ENCODE measurements around the gene PTPRJ. TPM values are rescaled to one million over a fixed set of nuclear protein-coding genes. Genes with fewer than 3 reads are reported as not detected.

Gene PTPRJ
- total and polyA plus RNA-seq, 2 donors (not counting 1 experiment from before 2014, with no cell fraction given), result 11.2 to 20.0 TPM

- H3K27ac Mint-ChIP-seq, result peak overlapping the region; percentile 82
Measured at GRCh38 chr11:48032721-48033120, 52.4 kb downstream of the PTPRJ start.

DNA sequence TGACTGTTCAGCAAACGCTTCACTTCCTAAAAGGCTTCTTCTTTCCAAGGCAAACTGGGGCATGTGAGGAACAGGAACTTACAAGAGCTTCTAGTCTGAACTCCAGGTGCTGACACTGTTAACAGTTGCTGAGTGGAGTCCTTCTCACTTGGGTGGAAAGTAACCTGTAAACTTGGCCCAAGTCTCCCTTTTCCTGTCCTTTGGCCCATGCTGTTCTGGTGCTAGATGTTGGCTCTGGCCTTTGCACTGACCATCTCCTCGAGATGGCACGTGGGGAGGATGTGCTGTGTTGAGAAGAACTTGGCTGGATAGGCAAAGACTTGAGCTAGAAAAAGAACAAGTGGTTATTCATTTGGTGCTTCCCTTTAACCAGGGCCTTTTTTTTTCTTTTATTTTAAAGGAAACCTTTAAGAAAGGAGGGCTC lies 53.6 kb downstream of the PTPRJ start:
- Mint-ChIP-seq H3K4me1 (peaks cover 69% of the 10 kb centered on the region), H3K9me3 (ENCODE audit: insufficient read depth) (no peaks in the 10 kb centered on the region), H3K27me3 (no peaks in the 10 kb centered on the region), H3K27ac (peak overlapping the region; percentile 72), H3K4me3 (no peak overlapping the region)
- Histone ChIP-seq H3K4me1 (ENCODE audit: control insufficient read depth in 2 of 2, insufficient read depth in 2 of 2, low read length in 2 of 2) (peaks cover 66 to 77% of the 10 kb centered on the region in 2 donors), H2AFZ (ENCODE audit: insufficient read depth, low read depth, low read length, poor library complexity, severe bottlenecking) (no peak overlapping the region), H3K4me3 (ENCODE audit: control extremely low read depth in 1 of 5, extremely low read depth in 1 of 5, insufficient read depth in 1 of 5, low read depth in 2 of 5, low read length in 4 of 5) (no peak overlapping the region), H3K27ac (ENCODE audit: low read length in 2 of 2) (no peak overlapping the region), H3K4me2 (replicated peaks; ENCODE audit: low read depth, low read length, poor library complexity, severe bottlenecking) (peak overlapping the region; percentile 21), H3K9ac (ENCODE audit: low read length) (no peak overlapping the region), H3K79me2 (ENCODE audit: control insufficient read depth, insufficient read depth, low read length) (peaks cover 81% of the 10 kb centered on the region), H3K27me3 (replicated peaks in 1 of 4; ENCODE audit: control extremely low read depth in 1 of 4, control insufficient read depth in 3 of 4, insufficient read depth in 4 of 4, low read length in 3 of 4) (no peaks in the 10 kb centered on the region), H3K36me3 (replicated peaks in 1 of 2; ENCODE audit: control extremely low read depth in 1 of 2, control insufficient read depth in 1 of 2, extremely low read depth in 1 of 2, insufficient read depth in 2 of 2, low read length in 1 of 2) (peaks cover 0 to 4% of the 10 kb centered on the region in 2 experiments), H4K20me1 (ENCODE audit: control insufficient read depth, insufficient read depth, low read length, poor library complexity, severe bottlenecking) (peaks cover 28% of the 10 kb centered on the region), H3K9me3 (ENCODE audit: control extremely low read depth in 1 of 3, control insufficient read depth in 2 of 3, insufficient read depth in 1 of 3, low read length in 2 of 3) (no peaks in the 10 kb centered on the region)
- ChIA-PET CTCF (interaction anchor here (0.9 to 1.6 kb wide), 5 partner anchors 9 to 99 kb away, joined by 3 to 6 read pairs (median 3); no protein-coding TSS in a partner anchor), POLR2A (interaction anchor here (0.6 to 1.0 kb wide), 3 partner anchors 10 to 56 kb away, joined by 3 to 5 read pairs (median 4); no protein-coding TSS in a partner anchor)
- 20% methylated on average over 1 of the region's 3 CpGs for WGBS (ENCODE audit: insufficient coverage)
- TF ChIP-seq EZH2 (IDR thresholded peaks at IDR 0.05; ENCODE audit: borderline replicate concordance, insufficient read depth, low read depth, low read length, poor library complexity, severe bottlenecking), result no peak
- DNase-seq, result no peak
- no peak for ATAC-seq (ENCODE audit: low read depth)
- intact Hi-C loops (cut with micrococcal nuclease), result loop anchor here (5.0 kb wide), 1 partner anchor 37 kb away; no protein-coding TSS in a partner anchor

More at GRCh38 chr11:48032721-48033120, 52.4 kb downstream of the PTPRJ start:
- no peaks in the 10 kb centered on the region for H3K9me3 Mint-ChIP-seq (ENCODE audit: insufficient read depth)
- H3K4me3 Mint-ChIP-seq, result no peak overlapping the region
- ATAC-seq (ENCODE audit: low read depth) (no peak), DNase-seq (no peak)
- Histone ChIP-seq H4K20me1 (ENCODE audit: control insufficient read depth, insufficient read depth, low read length, poor library complexity, severe bottlenecking) (peaks cover 30% of the 10 kb centered on the region), H3K27ac (ENCODE audit: low read length in 2 of 2) (no peak overlapping the region), H3K9me3 (ENCODE audit: control extremely low read depth in 1 of 3, control insufficient read depth in 2 of 3, insufficient read depth in 1 of 3, low read length in 2 of 3) (no peaks in the 10 kb centered on the region), H3K4me3 (ENCODE audit: control extremely low read depth in 1 of 5, extremely low read depth in 1 of 5, insufficient read depth in 1 of 5, low read depth in 2 of 5, low read length in 4 of 5) (no peak overlapping the region), H3K4me2 (replicated peaks; ENCODE audit: low read depth, low read length, poor library complexity, severe bottlenecking) (no peak overlapping the region), H3K9ac (ENCODE audit: low read length) (no peak overlapping the region), H3K4me1 (ENCODE audit: control insufficient read depth in 2 of 2, insufficient read depth in 2 of 2, low read length in 2 of 2) (peaks cover 59 to 68% of the 10 kb centered on the region in 2 donors), H2AFZ (ENCODE audit: insufficient read depth, low read depth, low read length, poor library complexity, severe bottlenecking) (no peak overlapping the region), H3K79me2 (ENCODE audit: control insufficient read depth, insufficient read depth, low read length) (peaks cover 76% of the 10 kb centered on the region), H3K27me3 (replicated peaks in 1 of 4; ENCODE audit: control extremely low read depth in 1 of 4, control insufficient read depth in 3 of 4, insufficient read depth in 4 of 4, low read length in 3 of 4) (no peaks in the 10 kb centered on the region), H3K36me3 (replicated peaks in 1 of 2; ENCODE audit: control extremely low read depth in 1 of 2, control insufficient read depth in 1 of 2, extremely low read depth in 1 of 2, insufficient read depth in 2 of 2, low read length in 1 of 2) (peaks cover 0 to 4% of the 10 kb centered on the region in 2 experiments)
- intact Hi-C loops (cut with micrococcal nuclease), result loop anchor here (5.0 kb wide), 1 partner anchor 35 kb away; no protein-coding TSS in a partner anchor
- CTCF ChIA-PET, result interaction anchor here (0.5 to 1.5 kb wide), 8 partner anchors 11 to 391 kb away, joined by 3 to 10 read pairs (median 4); no protein-coding TSS in a partner anchor
- POLR2A ChIA-PET, result interaction anchor here (0.5 to 0.7 kb wide), 3 partner anchors 15 to 155 kb away, joined by 3 to 8 read pairs (median 5); no protein-coding TSS in a partner anchor
- H3K4me1 Mint-ChIP-seq, result peaks cover 71% of the 10 kb centered on the region
- H3K27me3 Mint-ChIP-seq, result no peaks in the 10 kb centered on the region
- WGBS (ENCODE audit: insufficient coverage), result 94% methylated on average over 2 of the region's 6 CpGs
- TF ChIP-seq, protein P1, sequence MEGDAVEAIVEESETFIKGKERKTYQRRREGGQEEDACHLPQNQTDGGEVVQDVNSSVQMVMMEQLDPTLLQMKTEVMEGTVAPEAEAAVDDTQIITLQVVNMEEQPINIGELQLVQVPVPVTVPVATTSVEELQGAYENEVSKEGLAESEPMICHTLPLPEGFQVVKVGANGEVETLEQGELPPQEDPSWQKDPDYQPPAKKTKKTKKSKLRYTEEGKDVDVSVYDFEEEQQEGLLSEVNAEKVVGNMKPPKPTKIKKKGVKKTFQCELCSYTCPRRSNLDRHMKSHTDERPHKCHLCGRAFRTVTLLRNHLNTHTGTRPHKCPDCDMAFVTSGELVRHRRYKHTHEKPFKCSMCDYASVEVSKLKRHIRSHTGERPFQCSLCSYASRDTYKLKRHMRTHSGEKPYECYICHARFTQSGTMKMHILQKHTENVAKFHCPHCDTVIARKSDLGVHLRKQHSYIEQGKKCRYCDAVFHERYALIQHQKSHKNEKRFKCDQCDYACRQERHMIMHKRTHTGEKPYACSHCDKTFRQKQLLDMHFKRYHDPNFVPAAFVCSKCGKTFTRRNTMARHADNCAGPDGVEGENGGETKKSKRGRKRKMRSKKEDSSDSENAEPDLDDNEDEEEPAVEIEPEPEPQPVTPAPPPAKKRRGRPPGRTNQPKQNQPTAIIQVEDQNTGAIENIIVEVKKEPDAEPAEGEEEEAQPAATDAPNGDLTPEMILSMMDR (IDR thresholded peaks at IDR 0.05), result no peak
- TF ChIP-seq EZH2 (IDR thresholded peaks at IDR 0.05; ENCODE audit: borderline replicate concordance, insufficient read depth, low read depth, low read length, poor library complexity, severe bottlenecking), result no peak
